Activated CD8-positive, alpha-beta T cell treated with anti-CD3 and anti-CD28 coated beads for 36 hours (primary cell): ENCODE data around the gene CKAP5. TPM values are rescaled to one million over a fixed set of nuclear protein-coding genes. Genes with fewer than 3 reads are reported as not detected.
A peak's percentile ranks its signal among the peaks of the same experiment; 100 is the strongest.

Experiments used
- ATAC-seq: fragments of 200-7000 bp; cut with Tn5 transposase; one replicate; pipeline ENCODE4 v1.10.0; 2021; ENCODE audit warnings: mild to moderate bottlenecking, moderate library complexity
- CTCF ChIA-PET: fragments of 350-600 bp; sonication (Branson Sonifier 250); formaldehyde crosslinking; loops from one replicate; lab custom pipeline; 2021; ENCODE audit warnings: antibody characterized with exemption; lab: Charles Lee
- POLR2A ChIA-PET: fragments of 350-600 bp; sonication (Branson Sonifier 250); formaldehyde crosslinking; loops from one replicate; lab custom pipeline; 2021; ENCODE audit warnings: antibody characterized with exemption; lab: Charles Lee
- DNase-seq: peaks from one replicate; pipeline ENCODE4 v3.0.0-alpha.2; 2020
- H3K27ac Mint-ChIP-seq: one replicate; pipeline ENCODE4 v1.8.0; 2021; ENCODE audit warnings: mild to moderate bottlenecking, mixed read lengths
- H3K27me3 Mint-ChIP-seq: one replicate; pipeline ENCODE4 v1.8.0; 2021; ENCODE audit warnings: mixed read lengths
- H3K36me3 Mint-ChIP-seq: one replicate; pipeline ENCODE4 v1.8.0; 2021; ENCODE audit warnings: low read depth, mixed read lengths
- H3K4me1 Mint-ChIP-seq: one replicate; pipeline ENCODE4 v1.8.0; 2021; ENCODE audit warnings: low read depth, mixed read lengths
- H3K4me3 Mint-ChIP-seq: one replicate; pipeline ENCODE4 v1.8.0; 2021; ENCODE audit warnings: mild to moderate bottlenecking, moderate library complexity, mixed read lengths
- H3K9me3 Mint-ChIP-seq: one replicate; pipeline ENCODE4 v1.8.0; 2021; ENCODE audit warnings: mixed read lengths
- CTCF ChIP-seq: fragments of 200-600 bp; IDR thresholded peaks from one replicate; pipeline ENCODE4 v1.8.0; 2022; ENCODE audit warnings: antibody characterized with exemption, mild to moderate bottlenecking
- intact Hi-C: fragments of 100-400 bp; cut with micrococcal nuclease; formaldehyde crosslinking; loops from one replicate; pipeline ENCODE4 v1.10.0; 2022
- total RNA-seq, 2 experiments: library from RNA; stranded (reverse); gene quantifications; one replicate each; pipeline ENCODE4 v1.2.3, GENCODE V29; 2021

Gene CKAP5
- total RNA-seq, 2 experiments from 2014 or later, result 137 to 145 TPM

- ChIA-PET CTCF (interaction anchor here (1.3 to 1.4 kb wide), 2 partner anchors 14 to 384 kb away, joined by 3 read pairs; no protein-coding TSS in a partner anchor), POLR2A (no interaction called here)
- no peak for DNase-seq
- no peak for TF ChIP-seq CTCF
- H3K36me3 Mint-ChIP-seq, result peaks cover 27% of the 10 kb centered on the region
- H3K27me3 Mint-ChIP-seq, result no peaks in the 10 kb centered on the region
- intact Hi-C loops, result no loop called here
- H3K27ac Mint-ChIP-seq, result peak overlapping the region; percentile 13
- no peaks in the 10 kb centered on the region for H3K4me1 Mint-ChIP-seq
- no peaks in the 10 kb centered on the region for H3K9me3 Mint-ChIP-seq
- H3K4me3 Mint-ChIP-seq, result no peak overlapping the region
- no peak for ATAC-seq
Observed at GRCh38 chr11:46769636-46770221, 76.4 kb downstream of the CKAP5 start.

- POLR2A ChIA-PET, result no interaction called here
- peaks cover 34% of the 10 kb centered on the region for H3K36me3 Mint-ChIP-seq
- no peaks in the 10 kb centered on the region for H3K9me3 Mint-ChIP-seq
- CTCF ChIA-PET, result no interaction called here
- no peak overlapping the region for H3K4me3 Mint-ChIP-seq
- no peak overlapping the region for H3K27ac Mint-ChIP-seq
- TF ChIP-seq CTCF, result no peak
- no peaks in the 10 kb centered on the region for H3K4me1 Mint-ChIP-seq
- no peak for ATAC-seq
- H3K27me3 Mint-ChIP-seq, result no peaks in the 10 kb centered on the region
- intact Hi-C loops, result no loop called here
- no peak for DNase-seq
Observed at GRCh38 chr11:46766656-46767055, 79.4 kb downstream of the CKAP5 start.

DNA sequence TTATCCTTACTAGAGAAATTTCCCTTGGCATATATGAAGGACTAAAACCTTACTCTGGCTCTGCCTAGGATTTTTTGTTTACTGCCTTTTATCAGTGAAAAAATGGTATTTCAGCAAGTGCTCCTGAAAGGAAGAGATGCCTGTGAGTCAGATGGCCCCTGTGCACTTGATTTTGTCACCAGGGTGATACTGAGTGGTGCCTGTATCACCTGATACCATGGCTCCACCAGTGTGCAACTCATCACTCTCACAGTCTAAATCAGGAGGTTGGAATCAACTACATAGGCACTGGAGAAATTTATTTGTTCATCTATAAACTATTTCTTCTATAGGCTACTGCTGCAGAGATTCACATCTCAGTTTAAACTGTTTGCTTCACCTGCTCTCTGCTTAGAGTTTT, 83.8 kb downstream of the CKAP5 start:
- Mint-ChIP-seq H3K36me3 (peaks cover 50% of the 10 kb centered on the region), H3K9me3 (no peaks in the 10 kb centered on the region), H3K4me1 (no peaks in the 10 kb centered on the region), H3K4me3 (no peak overlapping the region), H3K27me3 (no peaks in the 10 kb centered on the region), H3K27ac (no peak overlapping the region)
- TF ChIP-seq CTCF, result no peak
- ATAC-seq, result no peak
- POLR2A ChIA-PET, result no interaction called here
- intact Hi-C loops, result no loop called here
- CTCF ChIA-PET, result interaction anchor here (1.5 kb wide), 1 partner anchor 28 kb away, joined by 3 read pairs; no protein-coding TSS in a partner anchor
- no peak for DNase-seq

- Mint-ChIP-seq H3K27me3 (no peaks in the 10 kb centered on the region), H3K9me3 (no peaks in the 10 kb centered on the region), H3K4me3 (no peak overlapping the region), H3K4me1 (no peaks in the 10 kb centered on the region), H3K27ac (no peak overlapping the region), H3K36me3 (peaks cover 50% of the 10 kb centered on the region)
- POLR2A ChIA-PET, result no interaction called here
- CTCF ChIA-PET, result interaction anchor here (1.0 to 1.5 kb wide), 2 partner anchors 25 to 27 kb away, joined by 3 read pairs; no protein-coding TSS in a partner anchor
- intact Hi-C loops, result no loop called here
- no peak for ATAC-seq
- no peak for DNase-seq
- TF ChIP-seq CTCF, result no peak
Observed at GRCh38 chr11:46761807-46762206, 84.3 kb downstream of the CKAP5 start.

- TF ChIP-seq CTCF, result no peak
- Mint-ChIP-seq H3K4me1 (no peaks in the 10 kb centered on the region), H3K4me3 (no peak overlapping the region), H3K36me3 (peaks cover 55% of the 10 kb centered on the region), H3K27ac (no peak overlapping the region), H3K9me3 (no peaks in the 10 kb centered on the region), H3K27me3 (no peaks in the 10 kb centered on the region)
- DNase-seq, result no peak
- CTCF ChIA-PET, result interaction anchor here (1.0 to 1.5 kb wide), 3 partner anchors 26 to 48 kb away, joined by 3 read pairs; no protein-coding TSS in a partner anchor
- intact Hi-C loops, result no loop called here
- POLR2A ChIA-PET, result interaction anchor here (1.0 kb wide), 1 partner anchor 14 kb away, joined by 3 read pairs; no protein-coding TSS in a partner anchor
- ATAC-seq, result no peak
Observed at GRCh38 chr11:46760429-46761128, 85.5 kb downstream of the CKAP5 start.
